K562 (cell line): ENCODE measurements around the gene DAGLB. TPM values are rescaled to one million over a fixed set of nuclear protein-coding genes. Genes with fewer than 3 reads are reported as not detected.
A peak's percentile ranks its signal among the peaks of the same experiment; 100 is the strongest.

Experiments
- ARNT ChIP-seq, 2 experiments: fragments of 450-650 bp; IDR thresholded peaks; 2 replicates each; pipeline ENCODE4 v1.6.1; 2016; ENCODE audit warnings: mild to moderate bottlenecking in 1 of 2
- BDP1 ChIP-seq: IDR thresholded peaks from 3 replicates; pipeline ENCODE4 v1.6.1; 2011; ENCODE audit not compliant: insufficient read length, insufficient read depth
- CCNT2 ChIP-seq: IDR thresholded peaks from 2 replicates; pipeline ENCODE4 v1.6.1; 2011; ENCODE audit warnings: borderline replicate concordance, low read depth, mild to moderate bottlenecking, moderate library complexity, mixed read lengths, low read length; ENCODE audit not compliant: insufficient read length; ENCODE audit errors: extremely low read depth
- ELF1 ChIP-seq: fragments of 200-800 bp; sonication (Bioruptor generic); IDR thresholded peaks from 2 replicates; pipeline ENCODE4 v1.6.1; 2016; ENCODE audit warnings: missing genetic modification characterization, missing compliant biosample characterization
- GTF2E2 ChIP-seq: fragments of 200-800 bp; sonication (Bioruptor generic); IDR thresholded peaks from 2 replicates; pipeline ENCODE4 v1.6.1; 2016; ENCODE audit warnings: missing genetic modification characterization, missing compliant biosample characterization
- HMG20B ChIP-seq: fragments of 250-450 bp; sonication (Bioruptor Pico); IDR thresholded peaks from 2 replicates; pipeline ENCODE4 v1.5.0; 2021; ENCODE audit warnings: mild to moderate bottlenecking
- JUNB ChIP-seq: fragments of 450-650 bp; formaldehyde crosslinking; conservative IDR thresholded peaks from 2 replicates; pipeline ENCODE4 v1.4.0; 2020; ENCODE audit warnings: mild to moderate bottlenecking
- KAT7 ChIP-seq: sonication (generic); formaldehyde crosslinking; IDR thresholded peaks from 2 replicates; pipeline ENCODE4 v1.8.0; 2022; ENCODE audit warnings: missing genetic modification reagents, mild to moderate bottlenecking, borderline replicate concordance
- MED1 ChIP-seq: sonication (generic); formaldehyde crosslinking; IDR thresholded peaks from 2 replicates; pipeline ENCODE4 v1.8.1; 2023; ENCODE audit warnings: missing genetic modification reagents, borderline replicate concordance
- POLR3A ChIP-seq: IDR thresholded peaks from 2 replicates; pipeline ENCODE4 v1.6.1; 2011; ENCODE audit warnings: borderline replicate concordance, mild to moderate bottlenecking, moderate library complexity; ENCODE audit not compliant: insufficient read length, insufficient read depth; ENCODE audit errors: extremely low read depth
- PTTG1 ChIP-seq: fragments of 450-650 bp; IDR thresholded peaks from 2 replicates; pipeline ENCODE4 v1.6.1; 2016; ENCODE audit warnings: low read depth, mild to moderate bottlenecking, missing genetic modification characterization, missing compliant biosample characterization
- SETDB1 ChIP-seq: IDR thresholded peaks from one replicate; pipeline ENCODE4 v1.6.1; 2012; ENCODE audit warnings: low read length, control low read depth, inconsistent platforms
- SMC3 ChIP-seq: conservative IDR thresholded peaks from 2 replicates; pipeline ENCODE4 v1.6.1; 2011; ENCODE audit warnings: low read depth, low read length, improper control_type of control experiment; ENCODE audit not compliant: insufficient read depth
- SP1 ChIP-seq: sonication (generic); formaldehyde crosslinking; IDR thresholded peaks from 2 replicates; pipeline ENCODE4 v1.8.1; 2022; ENCODE audit warnings: mild to moderate bottlenecking, missing genetic modification reagents
- STAT5A ChIP-seq: IDR thresholded peaks from 2 replicates; pipeline ENCODE4 v1.6.1; 2012; ENCODE audit warnings: low read length, inconsistent platforms, borderline replicate concordance
- ZNF140 ChIP-seq: fragments of 250-450 bp; sonication (Bioruptor Pico); IDR thresholded peaks from 2 replicates; pipeline ENCODE4 v1.8.0; 2021; ENCODE audit warnings: moderate library complexity, mild to moderate bottlenecking, inconsistent platforms
- ZNF589 ChIP-seq: fragments of 200-800 bp; sonication (Bioruptor generic); IDR thresholded peaks from 2 replicates; pipeline ENCODE4 v1.6.1; 2016; ENCODE audit warnings: low read depth, missing genetic modification characterization, missing compliant biosample characterization
- ZNF780A ChIP-seq: fragments of 250-450 bp; sonication (Bioruptor Pico); IDR thresholded peaks from 2 replicates; pipeline ENCODE4 v1.5.0; 2021; ENCODE audit warnings: mild to moderate bottlenecking
- polyA plus RNA-seq, 8 experiments: library from polyadenylated mRNA; depleted of rRNA in 4 of 8; stranded (reverse) in 5 of 8; unstranded in 3 of 8; fragments of >200 nt; fragmentation: Nextera tagmentation in 2 of 8; fragmentation: Illumina TruSeq in 1 of 8; extraction: Ambion mirVana in 2 of 8; extraction: Trizol in 1 of 8; gene quantifications; 2 replicates each; pipeline versions ENCODE4 v1.2.1 to v1.2.3, GENCODE V29; 2011 to 2014; ENCODE audit warnings: inconsistent platforms in 1 of 8, missing spikeins in 1 of 8
- total RNA-seq, 7 experiments: library from RNA; depleted of rRNA in 6 of 7; stranded (reverse); fragments of >200 nt in 6 of 7; fragmentation: Illumina TruSeq in 2 of 7; extraction: Trizol in 2 of 7; gene quantifications; 2 replicates each; pipeline versions ENCODE4 v1.2.1 to v1.2.3, GENCODE V29; 2011 to 2021; ENCODE audit warnings: low replicate concordance in 1 of 7
- TF ChIP-seq, protein P1 (sequence below): fragments of 250-450 bp; sonication (Bioruptor Pico); IDR thresholded peaks from 2 replicates; pipeline ENCODE4 v1.4.0; 2020
- TF ChIP-seq, protein P2 (sequence below), 2 experiments: fragments of 250-450 bp in 1 of 2; fragments of 450-650 bp in 1 of 2; sonication (Bioruptor Pico) in 1 of 2; IDR thresholded peaks; 2 replicates each; pipeline versions ENCODE4 v1.6.1 to v1.8.0; 2016 to 2021; ENCODE audit warnings: mild to moderate bottlenecking in 2 of 2, moderate library complexity in 2 of 2, missing compliant biosample characterization in 1 of 2, missing genetic modification characterization in 1 of 2
- TF ChIP-seq, protein P3 (sequence below): fragments of 250-450 bp; sonication (Bioruptor Pico); IDR thresholded peaks from 2 replicates; pipeline ENCODE4 v1.9.0; 2021; ENCODE audit warnings: mild to moderate bottlenecking, inconsistent platforms
- TF ChIP-seq, protein P4 (sequence below), 2 experiments: IDR thresholded peaks; 2 replicates each; pipeline ENCODE4 v1.6.1; 2011; ENCODE audit warnings: borderline replicate concordance in 1 of 2, control low read depth in 1 of 2, low read depth in 1 of 2, low read length in 1 of 2, mild to moderate bottlenecking in 1 of 2, mixed read lengths in 1 of 2, moderate library complexity in 1 of 2; ENCODE audit not compliant: insufficient read depth in 1 of 2, insufficient read length in 1 of 2, poor library complexity in 1 of 2, severe bottlenecking in 1 of 2; ENCODE audit errors: extremely low read depth in 1 of 2

The DAGLB gene
- total and polyA plus RNA-seq, 9 of the 15 experiments (the other 6 are each of a cell fraction or from before 2014, with no cell fraction given) = 0.92 to 16.4 (median 9.3) TPM

DNA sequence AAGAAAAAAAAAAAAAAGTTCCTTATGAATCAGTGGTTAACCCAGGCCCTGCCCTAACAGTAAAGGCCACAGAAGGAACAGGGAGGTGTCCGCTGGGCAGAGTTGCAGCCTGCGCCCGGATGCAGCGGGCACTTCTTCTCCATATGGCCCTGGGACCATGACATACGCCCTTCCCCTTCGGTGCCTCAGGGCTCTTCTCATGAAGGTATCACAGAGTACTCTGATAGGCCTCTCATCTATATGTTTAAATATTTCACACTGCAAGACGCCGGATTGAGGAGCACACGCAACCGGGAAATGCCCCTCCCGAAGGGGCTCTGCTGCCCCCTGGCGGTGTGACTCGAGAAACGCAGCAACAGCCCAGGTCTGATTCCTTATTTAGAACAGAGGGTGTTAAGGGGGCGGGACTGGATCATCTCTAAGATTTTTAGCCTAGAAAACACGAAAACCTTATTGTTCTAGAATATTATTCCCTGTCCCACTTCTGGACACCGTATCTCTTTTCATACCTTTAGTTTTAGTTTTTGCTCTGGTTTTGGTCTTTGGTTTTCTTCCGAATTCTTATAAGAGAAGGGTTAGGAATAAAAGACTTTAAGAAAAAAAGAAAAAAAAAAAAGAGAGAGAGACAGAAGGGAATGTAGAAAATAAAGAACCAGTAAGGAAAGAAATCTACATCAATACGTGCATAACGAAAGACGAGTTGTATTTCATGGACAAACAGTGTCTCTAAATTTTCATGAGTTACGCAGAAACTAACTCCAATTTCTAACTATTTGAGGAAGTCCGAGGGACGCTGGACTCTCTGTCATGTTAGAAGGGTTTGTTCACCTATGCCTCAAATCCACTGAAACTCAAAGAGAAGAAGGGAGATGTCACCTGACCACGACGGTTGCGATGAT, 12.0 kb downstream of the DAGLB start (continued):
- TF ChIP-seq POLR3A = no peak
- no peak for TF ChIP-seq ZNF589 (CRISPR knock-in tag)
- no peak for TF ChIP-seq STAT5A
- no peak for TF ChIP-seq BDP1
- no peak for TF ChIP-seq ZNF780A (CRISPR knock-in tag)
- TF ChIP-seq, protein P1, sequence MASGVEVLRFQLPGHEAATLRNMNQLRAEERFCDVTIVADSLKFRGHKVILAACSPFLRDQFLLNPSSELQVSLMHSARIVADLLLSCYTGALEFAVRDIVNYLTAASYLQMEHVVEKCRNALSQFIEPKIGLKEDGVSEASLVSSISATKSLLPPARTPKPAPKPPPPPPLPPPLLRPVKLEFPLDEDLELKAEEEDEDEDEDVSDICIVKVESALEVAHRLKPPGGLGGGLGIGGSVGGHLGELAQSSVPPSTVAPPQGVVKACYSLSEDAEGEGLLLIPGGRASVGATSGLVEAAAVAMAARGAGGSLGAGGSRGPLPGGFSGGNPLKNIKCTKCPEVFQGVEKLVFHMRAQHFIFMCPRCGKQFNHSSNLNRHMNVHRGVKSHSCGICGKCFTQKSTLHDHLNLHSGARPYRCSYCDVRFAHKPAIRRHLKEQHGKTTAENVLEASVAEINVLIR (CRISPR knock-in tag) = no peak
- TF ChIP-seq, protein P2, sequence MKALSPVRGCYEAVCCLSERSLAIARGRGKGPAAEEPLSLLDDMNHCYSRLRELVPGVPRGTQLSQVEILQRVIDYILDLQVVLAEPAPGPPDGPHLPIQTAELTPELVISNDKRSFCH (CRISPR knock-in tag; IDR thresholded peaks at IDR 0.05) = no peak
- TF ChIP-seq, protein P2 (tag; IDR thresholded peaks at IDR 0.05) = no peak
- no peak for TF ChIP-seq KAT7 (CRISPR knock-in tag)
- TF ChIP-seq SMC3 = peak; percentile 85
- TF ChIP-seq ZNF140 = no peak
- TF ChIP-seq, protein P3, sequence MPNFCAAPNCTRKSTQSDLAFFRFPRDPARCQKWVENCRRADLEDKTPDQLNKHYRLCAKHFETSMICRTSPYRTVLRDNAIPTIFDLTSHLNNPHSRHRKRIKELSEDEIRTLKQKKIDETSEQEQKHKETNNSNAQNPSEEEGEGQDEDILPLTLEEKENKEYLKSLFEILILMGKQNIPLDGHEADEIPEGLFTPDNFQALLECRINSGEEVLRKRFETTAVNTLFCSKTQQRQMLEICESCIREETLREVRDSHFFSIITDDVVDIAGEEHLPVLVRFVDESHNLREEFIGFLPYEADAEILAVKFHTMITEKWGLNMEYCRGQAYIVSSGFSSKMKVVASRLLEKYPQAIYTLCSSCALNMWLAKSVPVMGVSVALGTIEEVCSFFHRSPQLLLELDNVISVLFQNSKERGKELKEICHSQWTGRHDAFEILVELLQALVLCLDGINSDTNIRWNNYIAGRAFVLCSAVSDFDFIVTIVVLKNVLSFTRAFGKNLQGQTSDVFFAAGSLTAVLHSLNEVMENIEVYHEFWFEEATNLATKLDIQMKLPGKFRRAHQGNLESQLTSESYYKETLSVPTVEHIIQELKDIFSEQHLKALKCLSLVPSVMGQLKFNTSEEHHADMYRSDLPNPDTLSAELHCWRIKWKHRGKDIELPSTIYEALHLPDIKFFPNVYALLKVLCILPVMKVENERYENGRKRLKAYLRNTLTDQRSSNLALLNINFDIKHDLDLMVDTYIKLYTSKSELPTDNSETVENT (CRISPR knock-in tag) = no peak
- no peak for TF ChIP-seq JUNB
- TF ChIP-seq GTF2E2 (tag) = no peak
- TF ChIP-seq ELF1 (tag) = peak; percentile 35; the same call in 1 of the 2 replicates
- TF ChIP-seq HMG20B (CRISPR knock-in tag) = no peak
- TF ChIP-seq SP1 (CRISPR knock-in tag) = no peak
- no peak for TF ChIP-seq PTTG1 (tag)
- TF ChIP-seq CCNT2 = no peak
- TF ChIP-seq SETDB1 = no peak
- no peak for TF ChIP-seq ARNT (IDR thresholded peaks at IDR 0.05)
- no peak for TF ChIP-seq MED1 (CRISPR knock-in tag)
- TF ChIP-seq, protein P4, sequence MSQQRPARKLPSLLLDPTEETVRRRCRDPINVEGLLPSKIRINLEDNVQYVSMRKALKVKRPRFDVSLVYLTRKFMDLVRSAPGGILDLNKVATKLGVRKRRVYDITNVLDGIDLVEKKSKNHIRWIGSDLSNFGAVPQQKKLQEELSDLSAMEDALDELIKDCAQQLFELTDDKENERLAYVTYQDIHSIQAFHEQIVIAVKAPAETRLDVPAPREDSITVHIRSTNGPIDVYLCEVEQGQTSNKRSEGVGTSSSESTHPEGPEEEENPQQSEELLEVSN (IDR thresholded peaks at IDR 0.05; ENCODE audit: borderline replicate concordance in 1 of 2, extremely low read depth in 1 of 2, insufficient read depth in 1 of 2, insufficient read length in 1 of 2, low read depth in 1 of 2, low read length in 1 of 2, poor library complexity in 1 of 2, severe bottlenecking in 1 of 2) = no peak
